Liver (tissue), 3 donors: ENCODE results near the gene NPIPA3.
"Not testable (repeated sequence)": the region's sequence is repeated elsewhere in the genome, so short reads cannot be mapped to it uniquely, and the experiment has no call there.

Experiments
- CTCF ChIP-seq: fragments of 150-350 bp; IDR thresholded peaks from 2 replicates; pipeline ENCODE4 v1.5.1; 2017; ENCODE audit warnings: improper control_type of control experiment, low read depth, low read length; ENCODE audit not compliant: missing input control
- EGR1 ChIP-seq, 2 donors: IDR thresholded peaks; 2 replicates each; pipeline ENCODE4 v1.6.1; 2016 to 2018; ENCODE audit warnings: antibody characterized with exemption in 2 of 2, low read depth in 2 of 2
- FOXA1 ChIP-seq: IDR thresholded peaks from 2 replicates; pipeline ENCODE4 v1.6.1; 2016; ENCODE audit warnings: antibody characterized with exemption
- GABPA ChIP-seq, 2 donors: IDR thresholded peaks in 1 of 2; conservative IDR thresholded peaks in 1 of 2; 2 replicates each; pipeline ENCODE4 v1.6.1; 2016; ENCODE audit warnings: antibody characterized with exemption in 2 of 2, mild to moderate bottlenecking in 1 of 2, moderate library complexity in 1 of 2
- MAX ChIP-seq: IDR thresholded peaks from 2 replicates; pipeline ENCODE4 v1.6.1; 2016; ENCODE audit warnings: antibody characterized with exemption
- NR2F2 ChIP-seq: IDR thresholded peaks from 2 replicates; pipeline ENCODE4 v1.6.1; 2016; ENCODE audit warnings: antibody characterized with exemption
- RAD21 ChIP-seq, 2 donors: IDR thresholded peaks; 2 replicates each; pipeline ENCODE4 v1.6.1; 2016; ENCODE audit warnings: antibody characterized with exemption in 2 of 2, mild to moderate bottlenecking in 2 of 2
- SP1 ChIP-seq: IDR thresholded peaks from 2 replicates; pipeline ENCODE4 v1.6.1; 2018; ENCODE audit warnings: antibody characterized with exemption, mild to moderate bottlenecking
- TAF1 ChIP-seq: conservative IDR thresholded peaks from 2 replicates; pipeline ENCODE4 v1.6.1; 2016; ENCODE audit warnings: antibody characterized with exemption, mild to moderate bottlenecking
- TF ChIP-seq, protein P1 (sequence below): IDR thresholded peaks from 2 replicates; pipeline ENCODE4 v1.6.1; 2016; ENCODE audit warnings: antibody characterized with exemption
- TF ChIP-seq, protein P2 (sequence below): IDR thresholded peaks from 2 replicates; pipeline ENCODE4 v1.6.1; 2016; ENCODE audit warnings: antibody characterized with exemption, mild to moderate bottlenecking
- donor health status: healthy.
- donor health status: healthy.

GRCh38 chr16:14740832-14741385 lies 37.7 kb downstream of the NPIPA3 start:
- not testable (repeated sequence) for TF ChIP-seq RAD21 (IDR thresholded peaks at IDR 0.05); CTCF; GABPA (IDR thresholded peaks at IDR 0.05 in 1 of 2, conservative IDR thresholded peaks at IDR 0.05 in 1 of 2); SP1; FOXA1; NR2F2; EGR1 (IDR thresholded peaks at IDR 0.05; ENCODE audit: low read depth in 2 of 2); MAX; TAF1
- TF ChIP-seq, protein P1, sequence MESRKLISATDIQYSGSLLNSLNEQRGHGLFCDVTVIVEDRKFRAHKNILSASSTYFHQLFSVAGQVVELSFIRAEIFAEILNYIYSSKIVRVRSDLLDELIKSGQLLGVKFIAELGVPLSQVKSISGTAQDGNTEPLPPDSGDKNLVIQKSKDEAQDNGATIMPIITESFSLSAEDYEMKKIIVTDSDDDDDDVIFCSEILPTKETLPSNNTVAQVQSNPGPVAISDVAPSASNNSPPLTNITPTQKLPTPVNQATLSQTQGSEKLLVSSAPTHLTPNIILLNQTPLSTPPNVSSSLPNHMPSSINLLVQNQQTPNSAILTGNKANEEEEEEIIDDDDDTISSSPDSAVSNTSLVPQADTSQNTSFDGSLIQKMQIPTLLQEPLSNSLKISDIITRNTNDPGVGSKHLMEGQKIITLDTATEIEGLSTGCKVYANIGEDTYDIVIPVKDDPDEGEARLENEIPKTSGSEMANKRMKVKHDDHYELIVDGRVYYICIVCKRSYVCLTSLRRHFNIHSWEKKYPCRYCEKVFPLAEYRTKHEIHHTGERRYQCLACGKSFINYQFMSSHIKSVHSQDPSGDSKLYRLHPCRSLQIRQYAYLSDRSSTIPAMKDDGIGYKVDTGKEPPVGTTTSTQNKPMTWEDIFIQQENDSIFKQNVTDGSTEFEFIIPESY = not testable (repeated sequence)
- TF ChIP-seq, protein P2, sequence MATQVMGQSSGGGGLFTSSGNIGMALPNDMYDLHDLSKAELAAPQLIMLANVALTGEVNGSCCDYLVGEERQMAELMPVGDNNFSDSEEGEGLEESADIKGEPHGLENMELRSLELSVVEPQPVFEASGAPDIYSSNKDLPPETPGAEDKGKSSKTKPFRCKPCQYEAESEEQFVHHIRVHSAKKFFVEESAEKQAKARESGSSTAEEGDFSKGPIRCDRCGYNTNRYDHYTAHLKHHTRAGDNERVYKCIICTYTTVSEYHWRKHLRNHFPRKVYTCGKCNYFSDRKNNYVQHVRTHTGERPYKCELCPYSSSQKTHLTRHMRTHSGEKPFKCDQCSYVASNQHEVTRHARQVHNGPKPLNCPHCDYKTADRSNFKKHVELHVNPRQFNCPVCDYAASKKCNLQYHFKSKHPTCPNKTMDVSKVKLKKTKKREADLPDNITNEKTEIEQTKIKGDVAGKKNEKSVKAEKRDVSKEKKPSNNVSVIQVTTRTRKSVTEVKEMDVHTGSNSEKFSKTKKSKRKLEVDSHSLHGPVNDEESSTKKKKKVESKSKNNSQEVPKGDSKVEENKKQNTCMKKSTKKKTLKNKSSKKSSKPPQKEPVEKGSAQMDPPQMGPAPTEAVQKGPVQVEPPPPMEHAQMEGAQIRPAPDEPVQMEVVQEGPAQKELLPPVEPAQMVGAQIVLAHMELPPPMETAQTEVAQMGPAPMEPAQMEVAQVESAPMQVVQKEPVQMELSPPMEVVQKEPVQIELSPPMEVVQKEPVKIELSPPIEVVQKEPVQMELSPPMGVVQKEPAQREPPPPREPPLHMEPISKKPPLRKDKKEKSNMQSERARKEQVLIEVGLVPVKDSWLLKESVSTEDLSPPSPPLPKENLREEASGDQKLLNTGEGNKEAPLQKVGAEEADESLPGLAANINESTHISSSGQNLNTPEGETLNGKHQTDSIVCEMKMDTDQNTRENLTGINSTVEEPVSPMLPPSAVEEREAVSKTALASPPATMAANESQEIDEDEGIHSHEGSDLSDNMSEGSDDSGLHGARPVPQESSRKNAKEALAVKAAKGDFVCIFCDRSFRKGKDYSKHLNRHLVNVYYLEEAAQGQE = not testable (repeated sequence)
